Endothelial cell of umbilical vein (primary cell): ENCODE data around the gene TTC9. TPM values are rescaled to one million over a fixed set of nuclear protein-coding genes. Genes with fewer than 3 reads are reported as not detected.

Experiments used
- BruUV-seq: library from RNA; stranded (reverse); fragments of 400-500 nt; replicated peaks from 2 replicates; lab custom pipeline; 2021; lab: Mats Ljungman, UMichigan
- CTCF ChIA-PET: fragments of 300-600, 350-600 bp; sonication (Branson Sonifier 250); formaldehyde crosslinking; loops from one replicate; lab custom pipeline; 2021; ENCODE audit warnings: antibody characterized with exemption, inconsistent platforms; lab: Charles Lee
- POLR2A ChIA-PET: fragments of 300-600, 350-600 bp; sonication (Branson Sonifier 250); formaldehyde crosslinking; loops from one replicate; lab custom pipeline; 2021; ENCODE audit warnings: antibody characterized with exemption, inconsistent platforms; lab: Charles Lee
- DNase-seq: peaks from one replicate; pipeline ENCODE4 v3.0.0-alpha.2; 2011; ENCODE audit warnings: low read depth, low spot score
- FAIRE-seq: peaks from 2 replicates; lab custom pipeline; 2011; peaks lifted over from hg19 to GRCh38; lab: Jason Lieb, UNC
- H2AFZ ChIP-seq: 2 replicates; pipeline ENCODE4 v1.6.0; 2012; ENCODE audit warnings: low read depth, low read length, control low read depth, inconsistent platforms
- H3K27ac ChIP-seq: 2 replicates; pipeline ENCODE4 v1.5.1; 2011; ENCODE audit warnings: low read depth, mild to moderate bottlenecking, control low read depth, low read length, moderate library complexity; ENCODE audit not compliant: insufficient read depth
- H3K27me3 ChIP-seq, 2 experiments: 2 replicates each; pipeline versions ENCODE4 v1.6.0 to v1.6.1; 2011; ENCODE audit warnings: low read length in 2 of 2, mixed read lengths in 1 of 2; ENCODE audit not compliant: control insufficient read depth in 2 of 2, insufficient read depth in 2 of 2
- H3K36me3 ChIP-seq, 2 experiments: 2 replicates in 1 of 2; 3 replicates in 1 of 2; pipeline ENCODE4 v1.5.1; 2011; ENCODE audit warnings: low read length in 2 of 2, mild to moderate bottlenecking in 1 of 2, moderate library complexity in 1 of 2; ENCODE audit not compliant: control insufficient read depth in 2 of 2, insufficient read depth in 2 of 2; ENCODE audit errors: extremely low read depth in 1 of 2
- H3K4me1 ChIP-seq: 3 replicates; pipeline ENCODE4 v1.5.1; 2011; ENCODE audit warnings: mild to moderate bottlenecking, low read length; ENCODE audit not compliant: control insufficient read depth, insufficient read depth; ENCODE audit errors: extremely low read depth
- H3K4me2 ChIP-seq: 2 replicates; pipeline ENCODE4 v1.6.1; 2011; ENCODE audit warnings: low read length, control low read depth, mixed read lengths; ENCODE audit not compliant: insufficient read depth
- H3K4me3 ChIP-seq, 3 experiments: fragments of 200-600 bp in 1 of 3; sonication (generic), shearing (Covaris generic) in 1 of 3; replicated peaks in 1 of 3; 2 replicates each; pipeline ENCODE4 v1.5.1; 2011 to 2016; ENCODE audit warnings: control low read depth in 3 of 3, low read length in 3 of 3, mild to moderate bottlenecking in 2 of 3, inconsistent platforms in 1 of 3, low read depth in 1 of 3, moderate library complexity in 1 of 3; ENCODE audit not compliant: insufficient read depth in 1 of 3
- H3K79me2 ChIP-seq: 2 replicates; pipeline ENCODE4 v1.6.0; 2012; ENCODE audit warnings: low read length, inconsistent platforms; ENCODE audit not compliant: control insufficient read depth, insufficient read depth
- H3K9ac ChIP-seq: replicated peaks from 2 replicates; pipeline ENCODE3; 2011; ENCODE audit warnings: low read length, control low read depth; ENCODE audit not compliant: insufficient read depth; ENCODE audit errors: extremely low read depth
- H3K9me1 ChIP-seq: replicated peaks from 3 replicates; pipeline ENCODE4 v1.6.0; 2011; ENCODE audit warnings: mild to moderate bottlenecking, low read length; ENCODE audit not compliant: control insufficient read depth, insufficient read depth; ENCODE audit errors: extremely low read depth
- H3K9me3 ChIP-seq: replicated peaks from 2 replicates; pipeline ENCODE4 v1.5.1; 2012; ENCODE audit warnings: low read length, inconsistent platforms; ENCODE audit not compliant: control insufficient read depth, insufficient read depth
- H4K20me1 ChIP-seq: replicated peaks from 2 replicates; pipeline ENCODE3; 2011; ENCODE audit warnings: mild to moderate bottlenecking, low read length; ENCODE audit not compliant: control insufficient read depth, insufficient read depth; ENCODE audit errors: extremely low read depth
- EZH2 ChIP-seq: IDR thresholded peaks from 2 replicates; pipeline ENCODE4 v1.6.1; 2012; ENCODE audit warnings: borderline replicate concordance, low read depth, mild to moderate bottlenecking, moderate library complexity, low read length, inconsistent platforms; ENCODE audit not compliant: severe bottlenecking
- FOS ChIP-seq: IDR thresholded peaks from 2 replicates; pipeline ENCODE4 v1.6.1; 2011; ENCODE audit warnings: mild to moderate bottlenecking, low read length, moderate library complexity, borderline replicate concordance; ENCODE audit not compliant: insufficient read depth
- GATA2 ChIP-seq: IDR thresholded peaks from 2 replicates; pipeline ENCODE4 v1.7.0; 2011; ENCODE audit warnings: low read depth, mild to moderate bottlenecking, moderate library complexity, mixed read lengths, low read length; ENCODE audit not compliant: insufficient read length, insufficient read depth
- JUN ChIP-seq: IDR thresholded peaks from 2 replicates; pipeline ENCODE4 v1.6.1; 2011; ENCODE audit warnings: borderline replicate concordance, low read depth; ENCODE audit not compliant: insufficient read length, insufficient read depth
- MYC ChIP-seq: IDR thresholded peaks from one replicate; pipeline ENCODE4 v1.6.1; 2011; ENCODE audit warnings: mild to moderate bottlenecking, low read depth, low read length
- POLR2A ChIP-seq: IDR thresholded peaks from 2 replicates; pipeline ENCODE4 v1.6.1; 2012; ENCODE audit warnings: low read depth, mild to moderate bottlenecking, control low read depth, low read length
- POLR2AphosphoS5 ChIP-seq: IDR thresholded peaks from 2 replicates; pipeline ENCODE4 v1.6.1; 2012; ENCODE audit warnings: low read depth, mild to moderate bottlenecking, control low read depth, low read length, moderate library complexity; ENCODE audit not compliant: insufficient read depth
- dilution Hi-C: fragments of 300-500 bp; cut with MboI; formaldehyde crosslinking; loops from one replicate; pipeline ENCODE4 v1.15.0; 2019; ENCODE audit warnings: low sequenced_read_pairs; ENCODE audit not compliant: extremely low pct_ligation_motif_present
- intact Hi-C: fragments of 100-400 bp; cut with micrococcal nuclease; formaldehyde crosslinking; loops from one replicate; pipeline ENCODE4 v1.10.0; 2022
- polyA plus RNA-seq, 4 experiments: library from polyadenylated mRNA; depleted of rRNA in 3 of 4; stranded (reverse) in 3 of 4; unstranded in 1 of 4; fragments of >200 nt; gene quantifications; 2 replicates each; pipeline versions ENCODE4 v1.2.1 to v1.2.3, GENCODE V29; 2011 to 2012; ENCODE audit warnings: missing spikeins in 1 of 4
- total RNA-seq: library from RNA; stranded (reverse); gene quantifications from 2 replicates; pipeline ENCODE4 v1.2.3, GENCODE V29; 2021
- TF ChIP-seq, protein P1 (sequence below): IDR thresholded peaks from 2 replicates; pipeline ENCODE4 v1.6.1; 2011; ENCODE audit not compliant: insufficient read depth, insufficient read length
- TF ChIP-seq, protein P2 (sequence below), 2 donors: IDR thresholded peaks; 1 replicate in 1 of 2; 2 replicates in 1 of 2; pipeline ENCODE4 v1.5.1; 2011; ENCODE audit warnings: low read length in 2 of 2, mild to moderate bottlenecking in 2 of 2, moderate library complexity in 2 of 2, control low read depth in 1 of 2, inconsistent platforms in 1 of 2, low read depth in 1 of 2; ENCODE audit not compliant: insufficient read depth in 1 of 2; ENCODE audit errors: extremely low read depth in 1 of 2

TTC9 gene
- total and polyA plus RNA-seq, 2 donors (not counting 3 experiments of a cell fraction or from before 2014, with no cell fraction given), result 0.06 TPM; not detected in 1

DNA sequence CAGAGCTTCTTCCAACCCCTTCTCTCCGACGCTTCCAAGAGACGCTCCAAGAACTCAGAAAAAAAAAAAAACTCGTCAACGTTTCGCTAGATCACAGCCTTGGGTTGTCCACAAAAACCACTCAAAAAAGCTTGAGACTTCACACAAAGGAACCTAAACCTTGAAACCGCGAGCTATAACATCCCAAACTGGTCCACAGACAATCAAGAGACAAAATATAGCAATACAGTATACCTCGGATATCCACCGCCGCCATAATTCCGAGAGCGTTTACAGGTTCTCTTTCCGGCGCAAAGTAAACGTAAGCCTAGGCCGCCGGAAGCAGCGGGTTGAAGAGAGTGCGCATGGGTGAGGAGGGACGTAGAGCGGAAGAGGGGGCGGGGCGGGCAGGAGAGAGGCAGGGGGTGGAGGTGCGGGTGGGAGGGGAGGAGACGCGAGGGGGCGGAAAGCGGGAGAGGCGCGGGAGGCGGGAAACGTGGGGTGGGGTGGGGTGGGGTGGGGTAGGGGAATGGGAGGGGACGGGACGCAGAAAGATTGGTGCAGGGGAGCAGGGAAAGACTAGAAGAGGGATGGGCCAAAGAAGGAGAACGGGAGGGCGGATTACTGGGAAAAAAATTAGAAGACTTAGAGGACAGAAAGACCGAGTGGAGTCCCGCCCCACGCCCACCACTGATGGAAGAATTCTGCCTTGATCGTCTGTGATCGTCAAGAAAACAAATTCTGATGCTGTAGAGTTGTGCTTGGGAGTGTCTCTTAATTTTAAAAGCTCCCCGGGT is 41.1 kb upstream of the TTC9 start, which contains the start of gene MED6:
Gene MED6 (minus strand): TSS at position 274 of the 776 bp plus-strand sequence. CDS start 18 bp downstream, at position 256.
- no peaks in the 10 kb centered on the region for H3K9me1 ChIP-seq
- H3K4me2 ChIP-seq, result peak within 1 kb of the TSS; percentile 99
- TF ChIP-seq MYC (no peak), POLR2AphosphoS5 (no peak), GATA2 (no peak), JUN (no peak), POLR2A (peak; percentile 29)
- peak within 1 kb of the TSS; percentile 91 for H2AFZ ChIP-seq
- FAIRE-seq (peak; percentile 88), DNase-seq (peak; percentile 91)
- H3K9me3 ChIP-seq, result no peaks in the 10 kb centered on the region
- dilution Hi-C loops, result no loop called here
- peaks cover 36% of the 10 kb centered on the region for H3K79me2 ChIP-seq
- peaks cover 13% of the 10 kb centered on the region for H3K4me1 ChIP-seq
- no peaks in the 10 kb centered on the region for H3K27me3 ChIP-seq
- BruUV-seq, result no TSS peak
- intact Hi-C loops, result loop anchor here (2.0 kb wide), 1 partner anchor 40 kb away; the partner anchor contains the start of gene TTC9
- H3K36me3 ChIP-seq, result peaks cover 0 to 3% of the 10 kb centered on the region in 2 experiments
- peak within 1 kb of the TSS; percentile 97 for H3K9ac ChIP-seq
- no peaks in the 10 kb centered on the region for H4K20me1 ChIP-seq
- peak within 1 kb of the TSS; percentile 86 to 98 (median 92) for H3K4me3 ChIP-seq
- ChIA-PET CTCF (no interaction called here), POLR2A (no interaction called here)
- H3K27ac ChIP-seq, result peak within 1 kb of the TSS; percentile 78

DNA sequence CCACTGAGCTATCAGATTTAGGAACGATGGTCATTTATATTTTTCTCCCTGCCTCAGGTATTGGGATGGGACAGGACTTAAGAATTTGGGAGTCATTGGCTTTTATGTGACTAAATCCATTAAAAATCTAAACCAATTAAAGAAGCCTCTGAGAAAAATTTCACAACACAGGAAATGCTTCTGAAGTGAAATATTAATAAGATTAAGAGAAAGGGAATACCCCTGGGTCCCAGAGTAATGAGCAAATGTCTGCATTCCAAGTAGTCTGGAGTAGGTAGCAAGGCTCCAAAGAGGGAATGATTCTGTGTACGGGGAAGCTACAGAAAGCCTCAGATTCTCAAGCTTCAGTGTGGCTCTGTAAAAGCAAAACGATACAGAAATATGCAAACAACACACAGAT is 40.6 kb upstream of the TTC9 start:
- BruUV-seq, result TSS peak; percentile 63

More for the DNA sequence above, 40.6 kb upstream of the TTC9 start:
- no peak for TF ChIP-seq POLR2AphosphoS5
- TF ChIP-seq FOS, result no peak
- no peak for TF ChIP-seq MYC
- TF ChIP-seq, protein P1, sequence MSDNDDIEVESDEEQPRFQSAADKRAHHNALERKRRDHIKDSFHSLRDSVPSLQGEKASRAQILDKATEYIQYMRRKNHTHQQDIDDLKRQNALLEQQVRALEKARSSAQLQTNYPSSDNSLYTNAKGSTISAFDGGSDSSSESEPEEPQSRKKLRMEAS, result no peak
- TF ChIP-seq, protein P2, sequence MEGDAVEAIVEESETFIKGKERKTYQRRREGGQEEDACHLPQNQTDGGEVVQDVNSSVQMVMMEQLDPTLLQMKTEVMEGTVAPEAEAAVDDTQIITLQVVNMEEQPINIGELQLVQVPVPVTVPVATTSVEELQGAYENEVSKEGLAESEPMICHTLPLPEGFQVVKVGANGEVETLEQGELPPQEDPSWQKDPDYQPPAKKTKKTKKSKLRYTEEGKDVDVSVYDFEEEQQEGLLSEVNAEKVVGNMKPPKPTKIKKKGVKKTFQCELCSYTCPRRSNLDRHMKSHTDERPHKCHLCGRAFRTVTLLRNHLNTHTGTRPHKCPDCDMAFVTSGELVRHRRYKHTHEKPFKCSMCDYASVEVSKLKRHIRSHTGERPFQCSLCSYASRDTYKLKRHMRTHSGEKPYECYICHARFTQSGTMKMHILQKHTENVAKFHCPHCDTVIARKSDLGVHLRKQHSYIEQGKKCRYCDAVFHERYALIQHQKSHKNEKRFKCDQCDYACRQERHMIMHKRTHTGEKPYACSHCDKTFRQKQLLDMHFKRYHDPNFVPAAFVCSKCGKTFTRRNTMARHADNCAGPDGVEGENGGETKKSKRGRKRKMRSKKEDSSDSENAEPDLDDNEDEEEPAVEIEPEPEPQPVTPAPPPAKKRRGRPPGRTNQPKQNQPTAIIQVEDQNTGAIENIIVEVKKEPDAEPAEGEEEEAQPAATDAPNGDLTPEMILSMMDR (IDR thresholded peaks at IDR 0.05; ENCODE audit: extremely low read depth in 1 of 2, insufficient read depth in 1 of 2, low read depth in 1 of 2, low read length in 2 of 2), result no peak
- no peak for TF ChIP-seq GATA2
- TF ChIP-seq POLR2A, result no peak
- TF ChIP-seq EZH2, result no peak
- no peak for TF ChIP-seq JUN
- ChIA-PET POLR2A (no interaction called here), CTCF (no interaction called here)
- Histone ChIP-seq H3K9me1 (no peaks in the 10 kb centered on the region), H3K9ac (peak overlapping the region; percentile 72), H3K4me2 (peak overlapping the region; percentile 87), H3K4me3 (peak overlapping the region; percentile 41 to 92 (median 66)), H3K36me3 (peaks cover 0 to 1% of the 10 kb centered on the region in 2 experiments), H3K4me1 (peaks cover 13% of the 10 kb centered on the region), H2AFZ (peak overlapping the region; percentile 91), H4K20me1 (no peaks in the 10 kb centered on the region), H3K9me3 (no peaks in the 10 kb centered on the region), H3K79me2 (peaks cover 34% of the 10 kb centered on the region), H3K27ac (peak overlapping the region; percentile 32), H3K27me3 (no peaks in the 10 kb centered on the region)
- DNase-seq, result no peak
- intact Hi-C loops (loop anchor here (2.0 kb wide), 1 partner anchor 40 kb away; the partner anchor contains the start of gene TTC9), dilution Hi-C loops (no loop called here)
- no peak for FAIRE-seq
